Skin epidermis (tissue), 12 donors: Measurements from ENCODE around the gene GFAP.

Experiments
- H3K27ac ChIP-seq, 21 experiments: fragments of 200-600 bp; sonication (generic) in 11 of 21; one replicate each; pipeline ENCODE4 v1.5.0; 2020; ENCODE audit warnings: mild to moderate bottlenecking in 3 of 21, inconsistent platforms in 2 of 21, moderate library complexity in 2 of 21
- H3K4me3 ChIP-seq, 7 experiments: fragments of 200-600 bp; sonication (generic) in 2 of 7; one replicate each; pipeline ENCODE4 v1.5.0; 2020; ENCODE audit warnings: inconsistent platforms in 2 of 7, mild to moderate bottlenecking in 2 of 7, moderate library complexity in 1 of 7

GFAP gene

GRCh38 chr17:44932787-44933097, 17.4 kb upstream of the GFAP start:
- Histone ChIP-seq H3K27ac (no peak overlapping the region), H3K4me3 (no peak overlapping the region)

GRCh38 chr17:44932096-44932786, 16.9 kb upstream of the GFAP start:
- Histone ChIP-seq H3K27ac (no peak overlapping the region), H3K4me3 (no peak overlapping the region)

GRCh38 chr17:44931376-44931775, 16.1 kb upstream of the GFAP start:
- Histone ChIP-seq H3K27ac (no peak overlapping the region), H3K4me3 (no peak overlapping the region)

- H3K27ac ChIP-seq = no peak overlapping the region
Measured at GRCh38 chr17:44930667-44931066, 15.4 kb upstream of the GFAP start.

GRCh38 chr17:44928950-44929720, 13.8 kb upstream of the GFAP start:
- H3K4me3 ChIP-seq = no peak overlapping the region
- no peak overlapping the region for H3K27ac ChIP-seq

More at GRCh38 chr17:44930667-44931066, 15.4 kb upstream of the GFAP start:
- H3K4me3 ChIP-seq = no peak overlapping the region

- no peak overlapping the region for H3K27ac ChIP-seq
- H3K4me3 ChIP-seq = no peak overlapping the region
Measured at GRCh38 chr17:44928136-44928535, 12.8 kb upstream of the GFAP start.

- H3K4me3 ChIP-seq = no peak overlapping the region
Measured at GRCh38 chr17:44927696-44928095, 12.4 kb upstream of the GFAP start.

GRCh38 chr17:44926821-44927525, 11.7 kb upstream of the GFAP start:
- H3K27ac ChIP-seq = no peak overlapping the region
- H3K4me3 ChIP-seq = no peak overlapping the region

More at GRCh38 chr17:44927696-44928095, 12.4 kb upstream of the GFAP start:
- no peak overlapping the region for H3K27ac ChIP-seq

- H3K4me3 ChIP-seq = no peak overlapping the region
Measured at GRCh38 chr17:44925731-44926697, 10.7 kb upstream of the GFAP start.

GRCh38 chr17:44924107-44924544, 8.8 kb upstream of the GFAP start:
- no peak overlapping the region for H3K4me3 ChIP-seq
- no peak overlapping the region for H3K27ac ChIP-seq

More at GRCh38 chr17:44925731-44926697, 10.7 kb upstream of the GFAP start:
- H3K27ac ChIP-seq = no peak overlapping the region

- Histone ChIP-seq H3K27ac (no peak overlapping the region), H3K4me3 (no peak overlapping the region)
Measured at GRCh38 chr17:44922746-44923470, 7.6 kb upstream of the GFAP start.

- H3K27ac ChIP-seq = no peak overlapping the region
Measured at GRCh38 chr17:44922136-44922535, 6.8 kb upstream of the GFAP start.

GRCh38 chr17:44921122-44921882, 6.0 kb upstream of the GFAP start:
- Histone ChIP-seq H3K27ac (no peak overlapping the region), H3K4me3 (no peak overlapping the region)

More at GRCh38 chr17:44922136-44922535, 6.8 kb upstream of the GFAP start:
- no peak overlapping the region for H3K4me3 ChIP-seq

GRCh38 chr17:44920565-44920940, 5.3 kb upstream of the GFAP start:
- Histone ChIP-seq H3K27ac (no peak overlapping the region), H3K4me3 (no peak overlapping the region)

- H3K27ac ChIP-seq = no peak overlapping the region
Measured at GRCh38 chr17:44919885-44920564, 4.7 kb upstream of the GFAP start.

GRCh38 chr17:44919411-44919810, 4.1 kb upstream of the GFAP start:
- no peak overlapping the region for H3K4me3 ChIP-seq
- H3K27ac ChIP-seq = no peak overlapping the region

More at GRCh38 chr17:44919885-44920564, 4.7 kb upstream of the GFAP start:
- no peak overlapping the region for H3K4me3 ChIP-seq

GRCh38 chr17:44918006-44918405, 2.7 kb upstream of the GFAP start:
- H3K4me3 ChIP-seq = no peak overlapping the region

GRCh38 chr17:44917456-44917855, 2.2 kb upstream of the GFAP start:
- Histone ChIP-seq H3K4me3 (no peak overlapping the region), H3K27ac (peak overlapping the region in 1 of 21 experiments; percentile 5)

More at GRCh38 chr17:44918006-44918405, 2.7 kb upstream of the GFAP start:
- H3K27ac ChIP-seq = no peak overlapping the region
